Brain microvascular endothelial cell (primary cell): Measurements from ENCODE around the gene PCNA.

Experiments
- DNase-seq: peaks from one replicate; pipeline ENCODE4 v3.0.0-alpha.2; 2020
- H3K27ac ChIP-seq: fragments of 250-450 bp; sonication (Bioruptor Pico); 2 replicates; pipeline ENCODE4 v1.5.1; 2020; ENCODE audit warnings: mild to moderate bottlenecking, moderate library complexity
- H3K27me3 ChIP-seq: fragments of 250-450 bp; sonication (Bioruptor Pico); replicated peaks from 2 replicates; pipeline ENCODE4 v1.5.1; 2020; ENCODE audit warnings: mild to moderate bottlenecking
- H3K36me3 ChIP-seq: fragments of 250-450 bp; sonication (Bioruptor Pico); replicated peaks from 2 replicates; pipeline ENCODE4 v1.5.1; 2020; ENCODE audit warnings: mild to moderate bottlenecking
- H3K4me3 ChIP-seq: 2 replicates; pipeline ENCODE4 v1.5.1; 2011; ENCODE audit warnings: low read depth, mild to moderate bottlenecking, control low read depth, low read length, moderate library complexity
- in situ Hi-C: cut with HindIII; loops from 2 replicates; pipeline ENCODE4 v1.10.0; 2017; ENCODE audit warnings: low sequenced_read_pairs, low pct_ligation_motif_present
- TF ChIP-seq, protein P1 (sequence below): IDR thresholded peaks from 2 replicates; pipeline ENCODE4 v1.5.1; 2011; ENCODE audit warnings: low read depth, mild to moderate bottlenecking, moderate library complexity, low read length, control low read depth, inconsistent platforms; ENCODE audit errors: missing control alignments

The PCNA gene

DNA sequence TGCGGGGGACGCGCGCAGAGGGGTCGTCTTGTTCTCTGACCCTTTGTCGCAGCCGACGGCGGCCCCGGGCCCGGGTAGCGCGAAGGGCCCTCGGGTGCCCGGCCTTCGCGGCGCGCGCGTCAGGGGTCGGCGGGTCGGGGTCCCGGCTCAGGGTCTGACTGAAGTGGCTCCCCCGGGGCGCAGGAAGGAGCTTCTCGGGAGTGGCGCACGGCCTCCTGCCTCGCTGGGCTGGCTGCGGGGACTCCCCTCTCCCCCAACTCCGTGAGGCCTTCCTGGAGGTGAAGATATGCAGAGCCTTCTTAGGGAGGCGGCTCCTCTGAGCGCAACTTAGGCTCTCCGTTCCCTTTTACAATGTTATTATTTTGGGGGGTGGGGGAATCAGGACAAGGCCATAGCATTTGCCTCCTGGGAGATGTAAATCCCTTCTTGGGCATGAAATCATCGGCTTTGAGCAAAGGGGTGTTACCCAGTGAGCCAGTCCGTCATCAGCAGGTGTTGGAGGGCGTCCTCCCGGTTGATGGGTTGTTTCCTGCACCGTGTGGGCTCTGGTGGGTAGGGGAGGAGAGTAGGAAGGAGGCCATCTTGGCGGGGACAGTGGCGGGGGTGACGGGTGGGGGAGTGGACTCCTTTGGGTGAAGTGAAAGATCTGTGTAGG, 7.6 kb upstream of the PCNA start:
- DNase-seq = no peak
- TF ChIP-seq, protein P1, sequence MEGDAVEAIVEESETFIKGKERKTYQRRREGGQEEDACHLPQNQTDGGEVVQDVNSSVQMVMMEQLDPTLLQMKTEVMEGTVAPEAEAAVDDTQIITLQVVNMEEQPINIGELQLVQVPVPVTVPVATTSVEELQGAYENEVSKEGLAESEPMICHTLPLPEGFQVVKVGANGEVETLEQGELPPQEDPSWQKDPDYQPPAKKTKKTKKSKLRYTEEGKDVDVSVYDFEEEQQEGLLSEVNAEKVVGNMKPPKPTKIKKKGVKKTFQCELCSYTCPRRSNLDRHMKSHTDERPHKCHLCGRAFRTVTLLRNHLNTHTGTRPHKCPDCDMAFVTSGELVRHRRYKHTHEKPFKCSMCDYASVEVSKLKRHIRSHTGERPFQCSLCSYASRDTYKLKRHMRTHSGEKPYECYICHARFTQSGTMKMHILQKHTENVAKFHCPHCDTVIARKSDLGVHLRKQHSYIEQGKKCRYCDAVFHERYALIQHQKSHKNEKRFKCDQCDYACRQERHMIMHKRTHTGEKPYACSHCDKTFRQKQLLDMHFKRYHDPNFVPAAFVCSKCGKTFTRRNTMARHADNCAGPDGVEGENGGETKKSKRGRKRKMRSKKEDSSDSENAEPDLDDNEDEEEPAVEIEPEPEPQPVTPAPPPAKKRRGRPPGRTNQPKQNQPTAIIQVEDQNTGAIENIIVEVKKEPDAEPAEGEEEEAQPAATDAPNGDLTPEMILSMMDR = no peak
- in situ Hi-C loops = no loop called here
- Histone ChIP-seq H3K36me3 (no peaks in the 10 kb centered on the region), H3K27ac (peak overlapping the region; percentile 57), H3K4me3 (peak overlapping the region; percentile 79), H3K27me3 (no peaks in the 10 kb centered on the region)

DNA sequence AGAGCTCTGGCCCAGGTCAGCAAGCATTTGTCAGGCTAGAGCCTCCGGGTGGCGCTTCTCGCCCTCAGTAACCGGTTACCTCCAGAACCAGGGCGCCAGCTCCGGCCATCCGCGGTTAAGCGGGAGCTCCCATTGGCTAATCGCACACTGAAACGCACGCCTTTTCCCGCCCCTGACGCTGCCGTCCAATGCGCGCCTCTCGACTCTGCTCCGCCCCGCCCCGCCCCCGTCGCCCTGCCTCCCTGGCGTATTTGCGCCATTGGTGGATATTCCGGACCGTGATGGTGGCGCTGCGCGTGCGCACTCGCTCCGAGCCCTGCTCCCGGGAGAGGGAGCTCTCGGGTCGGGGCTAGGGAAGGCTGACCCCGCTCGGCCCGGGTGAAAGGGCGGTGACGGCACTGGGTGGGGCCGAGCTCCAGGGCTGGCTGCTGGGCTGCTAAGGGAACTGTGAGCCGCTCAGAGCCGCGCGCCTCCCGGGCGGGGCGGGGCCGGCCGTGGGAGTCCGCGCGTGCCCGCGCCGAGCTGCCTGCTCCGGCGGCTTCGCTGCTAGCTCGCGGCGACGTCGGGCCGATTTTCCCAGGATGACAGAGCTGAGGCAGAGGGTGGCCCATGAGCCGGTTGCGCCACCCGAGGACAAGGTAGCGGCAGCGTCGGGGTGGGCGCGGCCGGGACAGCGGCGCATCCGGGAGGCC, 6.9 kb upstream of the PCNA start, which contains the start of gene CDS2:
Gene CDS2 (plus strand): TSS at position 497 of the 692 bp plus-strand sequence. CDS start 85 bp downstream, at position 582.
- H3K27ac ChIP-seq = peak within 1 kb of the TSS; percentile 63
- DNase-seq = peak; percentile 99
- H3K4me3 ChIP-seq = peak within 1 kb of the TSS; percentile 79
- TF ChIP-seq, protein P1 = peak; percentile 61
- H3K27me3 ChIP-seq = no peaks in the 10 kb centered on the region
- no peaks in the 10 kb centered on the region for H3K36me3 ChIP-seq
- in situ Hi-C loops = no loop called here

DNA sequence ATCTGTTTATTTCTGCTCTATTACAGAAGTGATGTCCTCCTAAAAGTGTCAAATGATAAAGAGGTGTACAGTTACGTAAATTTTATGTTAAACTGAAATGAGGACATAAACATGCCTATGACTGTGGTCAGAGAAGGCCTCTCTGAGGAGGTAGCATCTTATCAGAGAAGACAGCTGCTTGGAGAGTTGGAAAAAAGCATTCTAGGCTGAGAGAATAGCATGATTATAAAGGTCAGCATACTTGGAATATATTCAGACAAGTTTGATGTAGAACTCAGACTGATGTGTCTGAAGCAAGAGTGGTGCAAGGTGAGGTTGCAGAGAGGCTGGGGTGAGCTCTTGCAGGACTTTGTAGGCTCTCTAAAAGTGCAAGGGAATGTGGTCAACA, 3.1 kb upstream of the PCNA start:
- H3K27ac ChIP-seq = no peak overlapping the region
- H3K36me3 ChIP-seq = no peaks in the 10 kb centered on the region
- TF ChIP-seq, protein P1 = no peak
- H3K4me3 ChIP-seq = no peak overlapping the region
- in situ Hi-C loops = no loop called here
- no peaks in the 10 kb centered on the region for H3K27me3 ChIP-seq
- DNase-seq = no peak

DNA sequence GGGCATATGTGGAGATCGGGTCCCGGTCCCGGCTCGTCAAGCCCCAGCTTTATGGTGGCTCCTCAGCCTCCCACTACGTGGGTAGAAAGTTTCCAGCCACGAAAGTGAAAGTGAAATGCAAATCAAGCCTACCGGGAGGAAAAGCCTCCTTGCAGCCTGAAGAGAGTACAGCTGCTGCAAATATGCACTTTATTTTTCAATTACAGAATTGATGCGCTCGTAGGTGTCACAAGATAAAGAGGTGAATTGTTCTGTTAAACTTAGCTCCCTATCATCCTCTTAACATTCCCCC, 373 bp upstream of the PCNA start:
- Histone ChIP-seq H3K36me3 (peaks cover 16% of the 10 kb centered on the region), H3K27me3 (no peaks in the 10 kb centered on the region), H3K27ac (peak overlapping the region; percentile 66), H3K4me3 (peak overlapping the region; percentile 98)
- in situ Hi-C loops = no loop called here
- DNase-seq = no peak
- TF ChIP-seq, protein P1 = no peak

DNA sequence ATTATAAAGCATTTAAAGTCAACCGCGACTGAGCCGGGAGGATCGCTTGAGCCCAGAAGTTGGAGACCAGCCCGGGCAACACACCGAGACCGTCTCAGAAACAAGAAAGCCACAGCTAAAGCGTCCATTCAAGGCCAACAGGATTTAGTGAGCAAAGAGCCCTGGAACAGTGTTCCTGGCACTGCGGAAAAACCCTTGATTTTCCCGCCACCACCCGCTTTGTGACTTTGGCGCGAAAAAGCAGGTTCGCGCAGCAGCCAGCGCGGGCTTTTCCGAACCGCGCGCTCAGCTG, 669 bp downstream of the PCNA start:
- H3K4me3 ChIP-seq = peak overlapping the region; percentile 98
- no peak for DNase-seq
- H3K36me3 ChIP-seq = peaks cover 24% of the 10 kb centered on the region
- TF ChIP-seq, protein P1 = no peak
- in situ Hi-C loops = no loop called here
- H3K27ac ChIP-seq = no peak overlapping the region
- H3K27me3 ChIP-seq = no peaks in the 10 kb centered on the region
